Forelimb muscle (tissue), 1 donor: Measurements from ENCODE around the gene RNU6-8. TPM values are rescaled to one million over a fixed set of nuclear protein-coding genes. Genes with fewer than 3 reads are reported as not detected.
A peak's percentile ranks its signal among the peaks of the same experiment; 100 is the strongest.

Experiments
- DNase-seq: peaks from one replicate; pipeline ENCODE4 v3.0.0-alpha.2; 2013; ENCODE audit warnings: low read depth
- polyA plus RNA-seq: library from polyadenylated mRNA; unstranded; fragments of 120-200 nt; gene quantifications from one replicate; pipeline ENCODE4 v1.2.1, GENCODE V29; 2013; ENCODE audit not compliant: insufficient read length

The RNU6-8 gene
- polyA plus RNA-seq, result not detected

DNA sequence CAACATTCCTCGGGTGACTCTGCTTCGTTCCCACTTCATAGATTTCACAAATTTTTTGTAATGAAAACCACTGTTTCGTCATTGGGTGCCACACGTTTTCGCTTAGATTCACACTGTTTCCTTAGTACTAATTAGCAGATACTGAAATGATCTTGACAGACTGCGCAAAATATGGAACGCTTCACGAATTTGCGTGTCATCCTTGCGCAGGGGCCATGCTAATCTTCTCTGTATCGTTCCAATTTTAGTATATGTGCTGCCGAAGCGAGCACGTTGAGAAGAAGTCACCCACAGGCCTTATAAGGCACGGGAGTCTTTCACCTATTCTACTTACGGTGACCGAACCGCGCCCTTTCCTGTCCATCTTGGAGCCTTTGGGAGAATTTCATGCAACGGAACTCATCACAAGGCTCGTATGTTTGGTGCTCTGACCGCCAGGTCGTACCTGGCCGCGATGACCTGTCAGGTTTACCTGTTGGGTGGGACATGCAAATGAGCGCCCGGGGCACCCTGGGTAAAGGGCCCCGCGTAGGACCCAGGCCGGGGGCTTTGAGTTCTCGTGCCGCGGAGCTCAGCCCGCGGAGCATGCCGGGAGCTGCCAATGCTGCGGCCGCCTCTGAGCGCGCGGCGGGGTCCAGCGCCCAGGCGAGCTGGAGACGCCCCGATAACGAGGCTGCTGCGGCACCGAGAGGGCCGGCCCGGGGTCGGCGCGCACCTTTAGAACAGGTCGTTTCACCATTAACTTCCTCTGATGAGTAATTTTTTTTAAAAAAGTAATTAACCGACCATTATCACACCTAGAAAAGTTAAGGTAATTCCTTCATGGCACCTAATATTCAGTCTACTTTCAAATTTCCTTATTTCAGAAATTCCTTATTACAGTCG is at the start of gene RNU6-8:
Gene RNU6-8, minus strand, starts transcription at position 272 of the 885 bp plus-strand sequence.
- DNase-seq, result peak; percentile 55

GRCh38 chr14:32252030-32252670 is 49.1 kb upstream of the RNU6-8 start:
- no peak for DNase-seq

DNA sequence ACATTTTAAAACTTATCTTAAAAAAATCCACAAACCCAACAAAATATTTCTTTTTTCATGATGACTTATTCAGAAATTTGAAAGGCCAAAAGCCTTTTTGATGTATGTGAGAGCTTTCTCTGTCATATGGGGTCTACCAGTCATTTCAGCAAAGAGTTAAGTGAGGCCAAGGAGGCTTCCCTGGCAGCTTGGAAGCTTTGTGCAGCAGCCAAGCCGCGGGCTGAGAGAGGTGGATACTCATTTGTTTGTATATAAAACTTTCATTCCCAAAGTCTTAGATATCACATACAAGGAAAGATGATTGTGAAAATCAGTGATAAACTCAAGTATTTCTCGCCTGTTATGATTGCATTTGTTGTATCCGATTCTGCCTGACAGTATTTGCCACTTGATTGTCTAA is 48.5 kb upstream of the RNU6-8 start:
- DNase-seq, result no peak

- DNase-seq, result no peak
These were observed 47.6 kb upstream of the RNU6-8 start for GRCh38 chr14:32250681-32251080.

- no peak for DNase-seq
These were observed 46.7 kb upstream of the RNU6-8 start for GRCh38 chr14:32249780-32250179.

GRCh38 chr14:32249371-32249770 is 46.3 kb upstream of the RNU6-8 start:
- no peak for DNase-seq

DNA sequence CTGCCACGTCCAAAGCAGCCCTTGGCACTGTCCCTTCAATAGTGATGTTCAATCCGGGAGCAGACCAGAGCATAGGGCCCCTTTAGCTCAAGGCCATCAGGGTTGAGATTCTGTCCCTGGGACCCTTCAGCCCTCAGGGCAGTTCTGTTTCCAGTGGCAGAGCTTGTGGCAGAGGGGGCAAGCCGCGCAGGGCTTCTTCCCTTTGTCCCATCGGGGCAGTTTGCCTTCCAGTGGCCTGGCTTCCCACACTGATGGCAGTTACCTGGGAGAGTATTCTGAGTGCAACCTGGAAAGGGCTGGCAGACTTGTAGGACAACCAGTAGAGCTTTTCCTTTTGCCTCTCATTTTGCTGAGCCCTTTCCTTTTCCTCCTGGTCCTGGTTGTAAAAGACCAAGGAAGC is 43.7 kb upstream of the RNU6-8 start:
- DNase-seq, result no peak

- no peak for DNase-seq
These were observed 41.3 kb upstream of the RNU6-8 start for GRCh38 chr14:32244404-32244803.

DNA sequence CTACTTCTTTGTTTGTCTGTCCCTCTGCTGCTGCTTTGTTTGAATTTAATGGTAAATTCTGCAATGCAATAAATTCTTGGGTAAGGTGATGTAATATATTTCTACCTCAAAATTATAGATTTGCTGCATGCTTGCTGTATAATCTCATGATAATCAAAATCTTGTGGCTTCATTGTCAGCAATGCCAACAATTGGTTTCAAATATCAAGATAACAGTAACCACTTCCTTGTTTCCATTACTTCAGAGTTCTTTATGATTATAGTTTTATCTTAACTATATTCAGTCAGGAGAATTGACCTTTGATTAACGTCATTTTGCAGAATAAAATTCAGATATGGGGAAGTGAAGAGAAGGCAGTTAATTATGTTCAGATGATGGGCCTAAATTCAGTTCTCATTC is 30.2 kb upstream of the RNU6-8 start:
- DNase-seq, result no peak

GRCh38 chr14:32232481-32232880 is 29.4 kb upstream of the RNU6-8 start:
- DNase-seq, result no peak

DNA sequence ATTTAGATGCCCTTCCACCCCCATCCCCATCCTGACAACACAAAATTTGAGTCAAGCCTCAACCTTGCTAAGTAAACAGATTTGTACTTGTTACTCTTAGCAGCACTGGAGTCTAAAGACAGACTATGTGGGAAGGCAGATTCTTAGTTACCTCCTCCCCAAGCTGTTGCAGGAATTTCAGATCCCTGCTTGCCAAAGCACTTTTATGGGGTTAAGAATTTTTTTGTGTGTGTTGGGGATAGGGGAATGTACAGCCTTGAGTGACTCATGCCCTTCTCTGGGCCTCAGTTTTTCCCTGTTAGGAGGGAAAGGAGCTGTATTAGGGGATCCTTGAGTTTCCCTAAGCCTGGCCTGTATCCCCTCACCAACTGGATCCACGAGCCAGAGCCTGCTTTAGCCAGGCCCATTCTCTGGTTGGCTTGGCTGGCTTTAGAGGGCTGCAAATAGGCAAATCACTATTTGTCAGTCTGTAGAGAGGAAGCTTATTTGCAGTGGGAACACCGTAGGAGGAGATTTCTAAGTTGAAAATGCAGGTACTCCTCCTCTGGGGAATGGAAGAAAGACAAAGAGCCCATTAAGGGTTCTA is 27.7 kb upstream of the RNU6-8 start:
- no peak for DNase-seq

DNA sequence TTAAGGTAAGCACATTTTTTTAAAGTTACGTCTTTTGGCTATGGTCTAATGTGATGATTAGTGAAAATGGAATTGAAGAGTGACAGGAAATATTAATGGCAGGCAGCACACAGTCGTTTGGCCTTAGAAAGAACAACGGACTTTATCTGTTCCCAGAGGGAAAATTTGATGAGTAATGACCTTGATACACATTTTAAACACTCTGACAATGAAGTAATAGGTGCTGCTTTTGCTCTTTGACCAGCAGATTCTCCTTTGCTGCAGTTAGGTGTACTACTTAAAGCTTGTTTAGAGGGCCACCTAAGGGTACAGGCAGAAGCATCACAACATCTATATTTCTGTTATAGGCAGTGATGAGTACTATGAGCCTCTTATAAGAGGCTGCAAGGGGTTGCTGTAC is 27.1 kb upstream of the RNU6-8 start:
- DNase-seq, result no peak

GRCh38 chr14:32226056-32226455 is 23.0 kb upstream of the RNU6-8 start:
- no peak for DNase-seq

DNA sequence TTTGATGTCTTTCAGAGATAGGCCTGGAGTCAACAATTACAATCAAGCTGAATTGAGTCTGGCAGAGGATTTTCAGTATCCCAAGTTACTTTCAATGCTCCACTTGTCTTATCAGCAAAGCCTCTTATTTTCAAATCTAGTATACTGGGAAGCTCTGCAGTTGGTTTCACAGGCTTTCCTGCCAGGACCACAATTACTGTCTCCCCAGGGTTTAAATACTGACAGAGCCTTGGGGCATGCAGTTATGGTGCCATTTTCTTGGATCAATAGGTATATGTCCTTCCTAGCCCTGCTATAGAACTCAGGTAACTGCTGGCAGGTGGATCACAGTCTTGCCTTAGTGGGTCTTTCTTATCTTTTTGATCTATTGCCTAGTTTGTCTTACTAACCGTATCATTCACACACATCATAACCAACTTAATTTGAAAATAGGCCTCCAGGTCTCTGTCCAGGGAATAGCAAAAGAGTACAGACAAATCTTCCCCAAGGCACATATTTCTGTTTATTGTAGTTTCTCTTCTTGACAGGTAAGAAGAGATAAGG is 22.4 kb upstream of the RNU6-8 start:
- DNase-seq, result no peak

DNA sequence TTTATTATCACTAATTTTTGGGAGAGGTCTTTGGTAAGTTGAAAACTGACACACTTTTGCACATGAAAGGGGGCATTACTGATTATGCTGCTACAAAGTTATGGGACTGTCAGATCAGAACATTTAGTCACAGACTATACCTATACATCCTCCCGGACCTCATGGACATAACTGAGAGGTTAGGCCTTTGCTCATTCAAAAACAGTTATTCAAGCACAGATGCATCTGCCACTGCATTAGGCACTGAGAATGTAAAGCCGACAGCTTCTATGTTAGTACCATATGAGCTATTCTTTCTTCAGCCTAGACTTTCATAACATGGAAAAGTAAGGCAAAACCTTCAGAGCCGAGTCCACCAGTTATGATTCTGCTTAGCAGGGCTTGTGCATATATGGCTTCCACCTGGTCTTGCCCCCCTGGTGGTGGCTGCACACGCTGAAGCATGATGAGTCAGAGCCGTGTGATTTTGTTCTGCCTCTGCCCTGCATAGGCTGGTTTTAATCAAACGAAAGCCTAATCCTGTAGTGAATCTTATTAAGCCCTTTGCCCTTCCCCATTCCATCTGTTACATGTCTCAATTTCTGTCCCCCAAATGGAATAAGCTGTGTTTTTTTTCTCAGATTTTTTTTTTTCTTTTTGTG is 21.8 kb upstream of the RNU6-8 start:
- DNase-seq, result no peak

DNA sequence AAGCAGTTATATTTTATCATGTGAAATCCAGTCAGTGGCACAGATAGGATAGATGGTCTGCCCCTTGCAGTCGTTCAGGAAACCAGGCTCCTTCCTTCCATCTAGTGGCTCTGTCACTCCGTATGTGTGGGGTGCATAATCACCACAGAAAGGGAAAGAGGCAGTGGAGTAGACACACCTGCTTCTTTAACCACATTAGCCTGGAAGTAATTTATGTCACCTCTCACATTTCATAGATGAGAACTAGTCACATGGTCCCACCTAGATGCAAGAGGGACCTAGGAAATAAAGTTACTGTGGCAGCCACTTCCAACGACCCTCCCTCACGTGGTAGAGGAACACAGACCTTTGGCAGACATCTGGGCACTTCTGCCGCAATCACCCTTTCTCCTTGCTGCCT is 14.2 kb upstream of the RNU6-8 start:
- DNase-seq, result no peak

DNA sequence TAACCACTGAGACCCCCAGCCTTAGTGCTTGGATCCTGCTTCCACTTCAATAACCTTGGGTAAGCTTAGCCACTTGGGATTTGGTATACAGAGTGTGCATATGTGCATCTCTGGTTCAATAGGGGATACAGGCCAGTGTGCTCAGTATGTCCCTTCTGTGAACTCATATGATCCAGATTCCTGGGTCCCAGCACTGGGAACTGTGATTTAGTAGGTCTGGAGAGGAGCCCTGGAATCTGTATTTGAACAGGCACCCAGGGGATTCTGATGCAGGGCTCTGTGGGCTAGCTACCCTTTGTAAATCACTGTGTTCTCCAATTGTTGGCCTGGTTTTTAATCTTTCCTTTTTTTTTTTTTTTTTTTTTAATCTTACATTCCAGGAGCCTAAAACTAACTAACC is 9.8 kb upstream of the RNU6-8 start:
- DNase-seq, result no peak

DNA sequence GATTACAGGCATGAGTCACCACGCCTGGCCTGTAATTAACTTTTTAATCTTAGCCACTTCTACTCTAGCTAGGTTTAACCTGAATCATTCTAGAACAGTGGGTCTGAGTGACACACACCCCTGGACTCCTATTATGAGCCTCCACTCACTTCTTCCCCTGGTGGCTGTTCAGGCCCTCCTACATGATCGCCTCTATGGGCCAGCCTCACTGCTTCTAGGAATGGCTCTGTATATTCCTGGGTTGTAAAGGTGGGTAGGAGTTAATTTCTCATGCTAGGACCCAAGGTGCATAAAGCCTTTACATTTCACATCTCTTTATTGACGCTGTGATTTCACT is 8.0 kb upstream of the RNU6-8 start:
- no peak for DNase-seq

GRCh38 chr14:32209471-32209870 is 6.4 kb upstream of the RNU6-8 start:
- no peak for DNase-seq

- no peak for DNase-seq
These were observed 5.4 kb upstream of the RNU6-8 start for GRCh38 chr14:32208490-32208889.

DNA sequence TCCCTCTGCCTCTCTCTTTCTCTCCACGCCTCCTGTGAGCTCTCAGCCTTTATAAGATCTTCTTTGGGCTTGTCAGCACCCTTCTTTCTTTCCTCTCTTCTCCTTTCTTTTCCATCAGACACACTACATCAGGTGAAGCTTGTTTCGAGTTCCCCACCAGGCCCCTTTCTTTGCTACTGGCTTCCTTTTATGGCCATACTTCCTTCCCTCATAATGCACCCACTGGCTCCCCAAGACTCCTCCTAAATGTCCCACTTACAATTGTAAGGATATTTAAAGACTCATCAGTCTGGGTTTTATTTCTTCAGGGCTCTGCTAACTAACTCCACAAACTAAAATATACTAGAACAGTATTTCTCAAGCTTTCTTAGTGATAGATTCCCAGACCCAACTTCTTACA is 3.5 kb upstream of the RNU6-8 start:
- no peak for DNase-seq

GRCh38 chr14:32205984-32206383 is 2.9 kb upstream of the RNU6-8 start:
- DNase-seq, result no peak
